ENCODE data around the gene CREG2. TPM values are rescaled to one million over a fixed set of nuclear protein-coding genes. Genes with fewer than 3 reads are reported as not detected.

Gene CREG2
- total and polyA plus RNA-seq, 2 experiments from 2014 or later = 1.7 to 2.6 TPM

DNA sequence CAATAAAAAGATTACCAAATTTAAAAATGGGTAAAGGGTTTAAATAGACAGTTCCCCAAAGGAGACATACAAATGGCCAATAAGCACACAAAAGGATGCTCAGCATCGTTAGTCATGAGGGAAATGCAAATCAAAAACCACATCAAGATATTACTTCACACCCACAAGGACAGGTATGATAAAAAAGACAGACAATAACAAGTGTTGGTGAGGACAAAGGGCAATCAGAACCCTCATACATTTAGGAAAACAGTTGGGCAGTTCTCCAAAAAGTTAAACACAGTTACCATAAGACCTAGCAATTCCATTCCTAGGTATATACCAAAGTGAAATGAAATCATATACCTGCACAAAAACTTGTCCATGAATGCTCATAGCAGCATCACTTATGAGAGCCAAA lies 14.5 kb downstream of the CREG2 start (continued):
- TF ChIP-seq, protein P1, sequence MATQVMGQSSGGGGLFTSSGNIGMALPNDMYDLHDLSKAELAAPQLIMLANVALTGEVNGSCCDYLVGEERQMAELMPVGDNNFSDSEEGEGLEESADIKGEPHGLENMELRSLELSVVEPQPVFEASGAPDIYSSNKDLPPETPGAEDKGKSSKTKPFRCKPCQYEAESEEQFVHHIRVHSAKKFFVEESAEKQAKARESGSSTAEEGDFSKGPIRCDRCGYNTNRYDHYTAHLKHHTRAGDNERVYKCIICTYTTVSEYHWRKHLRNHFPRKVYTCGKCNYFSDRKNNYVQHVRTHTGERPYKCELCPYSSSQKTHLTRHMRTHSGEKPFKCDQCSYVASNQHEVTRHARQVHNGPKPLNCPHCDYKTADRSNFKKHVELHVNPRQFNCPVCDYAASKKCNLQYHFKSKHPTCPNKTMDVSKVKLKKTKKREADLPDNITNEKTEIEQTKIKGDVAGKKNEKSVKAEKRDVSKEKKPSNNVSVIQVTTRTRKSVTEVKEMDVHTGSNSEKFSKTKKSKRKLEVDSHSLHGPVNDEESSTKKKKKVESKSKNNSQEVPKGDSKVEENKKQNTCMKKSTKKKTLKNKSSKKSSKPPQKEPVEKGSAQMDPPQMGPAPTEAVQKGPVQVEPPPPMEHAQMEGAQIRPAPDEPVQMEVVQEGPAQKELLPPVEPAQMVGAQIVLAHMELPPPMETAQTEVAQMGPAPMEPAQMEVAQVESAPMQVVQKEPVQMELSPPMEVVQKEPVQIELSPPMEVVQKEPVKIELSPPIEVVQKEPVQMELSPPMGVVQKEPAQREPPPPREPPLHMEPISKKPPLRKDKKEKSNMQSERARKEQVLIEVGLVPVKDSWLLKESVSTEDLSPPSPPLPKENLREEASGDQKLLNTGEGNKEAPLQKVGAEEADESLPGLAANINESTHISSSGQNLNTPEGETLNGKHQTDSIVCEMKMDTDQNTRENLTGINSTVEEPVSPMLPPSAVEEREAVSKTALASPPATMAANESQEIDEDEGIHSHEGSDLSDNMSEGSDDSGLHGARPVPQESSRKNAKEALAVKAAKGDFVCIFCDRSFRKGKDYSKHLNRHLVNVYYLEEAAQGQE (IDR thresholded peaks at IDR 0.05; ENCODE audit: unreplicated experiment) = no peak
- TF ChIP-seq ZNF331 (CRISPR knock-in tag; IDR thresholded peaks at IDR 0.05; ENCODE audit: low read depth) (no peak), ZNF114 (CRISPR knock-in tag; IDR thresholded peaks at IDR 0.05) (no peak), NANOG (IDR thresholded peaks at IDR 0.05; ENCODE audit: borderline replicate concordance) (no peak), CREB1 (CRISPR knock-in tag; IDR thresholded peaks at IDR 0.05; ENCODE audit: low read depth) (no peak), EZH2 (IDR thresholded peaks at IDR 0.05; ENCODE audit: low read depth, unreplicated experiment) (no peak), JUNB (IDR thresholded peaks at IDR 0.05; ENCODE audit: unreplicated experiment) (no peak), STAT1 (IDR thresholded peaks at IDR 0.05; ENCODE audit: unreplicated experiment) (no peak), EZH2phosphoT487 (IDR thresholded peaks at IDR 0.05; ENCODE audit: unreplicated experiment) (no peak)
- TF ChIP-seq, protein P2, sequence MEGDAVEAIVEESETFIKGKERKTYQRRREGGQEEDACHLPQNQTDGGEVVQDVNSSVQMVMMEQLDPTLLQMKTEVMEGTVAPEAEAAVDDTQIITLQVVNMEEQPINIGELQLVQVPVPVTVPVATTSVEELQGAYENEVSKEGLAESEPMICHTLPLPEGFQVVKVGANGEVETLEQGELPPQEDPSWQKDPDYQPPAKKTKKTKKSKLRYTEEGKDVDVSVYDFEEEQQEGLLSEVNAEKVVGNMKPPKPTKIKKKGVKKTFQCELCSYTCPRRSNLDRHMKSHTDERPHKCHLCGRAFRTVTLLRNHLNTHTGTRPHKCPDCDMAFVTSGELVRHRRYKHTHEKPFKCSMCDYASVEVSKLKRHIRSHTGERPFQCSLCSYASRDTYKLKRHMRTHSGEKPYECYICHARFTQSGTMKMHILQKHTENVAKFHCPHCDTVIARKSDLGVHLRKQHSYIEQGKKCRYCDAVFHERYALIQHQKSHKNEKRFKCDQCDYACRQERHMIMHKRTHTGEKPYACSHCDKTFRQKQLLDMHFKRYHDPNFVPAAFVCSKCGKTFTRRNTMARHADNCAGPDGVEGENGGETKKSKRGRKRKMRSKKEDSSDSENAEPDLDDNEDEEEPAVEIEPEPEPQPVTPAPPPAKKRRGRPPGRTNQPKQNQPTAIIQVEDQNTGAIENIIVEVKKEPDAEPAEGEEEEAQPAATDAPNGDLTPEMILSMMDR (conservative IDR thresholded peaks at IDR 0.05; ENCODE audit: low read depth in 2 of 2) = no peak

DNA sequence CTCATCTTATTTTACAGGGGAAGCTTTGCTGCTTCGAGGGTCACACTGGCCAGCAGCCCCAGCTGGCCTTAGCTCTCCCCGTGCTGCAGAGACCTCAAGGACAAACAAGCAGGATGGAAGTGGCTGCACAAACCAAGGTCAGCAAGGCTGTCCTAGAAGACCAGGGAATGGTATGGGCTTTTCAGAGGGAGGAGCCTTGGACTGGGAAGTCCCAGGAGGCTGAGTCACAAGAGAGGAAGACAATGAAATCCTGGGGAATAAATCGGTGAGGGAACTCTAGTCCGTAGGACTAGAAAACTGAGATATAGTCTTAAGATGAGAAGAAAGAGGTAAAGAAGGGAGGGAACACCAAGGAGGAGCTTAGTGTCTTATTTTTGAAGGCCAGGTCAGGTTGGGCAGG lies 15.7 kb downstream of the CREG2 start:
- no peak overlapping the region for H3K4me2 ChIP-seq
- no peaks in the 10 kb centered on the region for H3K9me2 ChIP-seq (ENCODE audit: insufficient read depth)
- Mint-ChIP-seq H3K36me3 (ENCODE audit: low read depth) (no peaks in the 10 kb centered on the region), H3K4me1 (peaks cover 6% of the 10 kb centered on the region; the same call in 2 of the 3 replicates), H3K4me3 (no peak overlapping the region), H3K27me3 (ENCODE audit: insufficient read depth, low read depth, poor library complexity) (no peaks in the 10 kb centered on the region), H3K9me3 (no peaks in the 10 kb centered on the region; the same call in 2 of the 3 replicates), H3K27ac (no peak overlapping the region)
- H3K4me3 ChIP-seq = no peak overlapping the region
- H3K27ac ChIP-seq (ENCODE audit: low read depth) = no peak overlapping the region
- no peak for TF ChIP-seq EZH2phosphoT487 (IDR thresholded peaks at IDR 0.05; ENCODE audit: unreplicated experiment)
- no peak overlapping the region for H2AFZ ChIP-seq
- H3K4me1 ChIP-seq (ENCODE audit: insufficient read depth) = no peaks in the 10 kb centered on the region
- H3F3A ChIP-seq (replicated peaks; ENCODE audit: low read depth) = no peaks in the 10 kb centered on the region
- H3K36me3 ChIP-seq (ENCODE audit: insufficient read depth) = no peaks in the 10 kb centered on the region
- no peak for DNase-seq (ENCODE audit: low spot score)
- no peaks in the 10 kb centered on the region for H4K20me1 ChIP-seq (replicated peaks; ENCODE audit: insufficient read depth)
- H3K79me2 ChIP-seq (replicated peaks; ENCODE audit: insufficient read depth) = no peaks in the 10 kb centered on the region
- no peak for ATAC-seq
- no peaks in the 10 kb centered on the region for H3K27me3 ChIP-seq (ENCODE audit: insufficient read depth)

Data from GM23338 (cell line).